ENCODE data around the gene EPHB1. TPM values are rescaled to one million over a fixed set of nuclear protein-coding genes. Genes with fewer than 3 reads are reported as not detected.

Gene EPHB1
- total RNA-seq, 1 experiment from 2014 or later = 0.86 TPM

DNA sequence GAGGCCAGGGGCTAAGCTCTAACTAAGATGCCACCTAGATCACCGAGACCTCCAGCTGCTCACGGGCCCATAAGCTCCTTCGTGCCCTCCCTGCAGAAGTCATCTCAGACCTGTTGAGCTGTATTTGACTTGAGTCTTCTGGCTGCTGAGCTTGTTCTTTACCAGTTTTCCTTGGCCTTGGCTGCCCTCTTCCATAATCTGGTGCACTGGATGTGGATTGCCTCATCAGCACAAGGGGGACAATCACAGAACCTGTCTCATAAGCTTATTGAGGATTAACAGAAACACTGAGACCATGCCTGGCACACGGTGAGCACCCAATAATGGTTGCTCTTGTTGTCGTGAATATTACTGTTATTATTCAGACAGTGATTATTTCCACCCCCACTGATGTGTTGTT, 101.1 kb downstream of the EPHB1 start:
- RAD21 ChIA-PET (ENCODE audit: low non-redundant PET in 1 of 2, low total read pairs in 2 of 2, uncharacterized antibody in 2 of 2, unreplicated experiment in 2 of 2) = no interaction called here
- CTCF ChIA-PET = no interaction called here
- no peaks in the 10 kb centered on the region for H3K9me2 ChIP-seq (ENCODE audit: insufficient read depth)

More for the DNA sequence above, 101.1 kb downstream of the EPHB1 start:
- H3K27me3 ChIP-seq (ENCODE audit: insufficient read depth, low read length) = peaks cover 39% of the 10 kb centered on the region
- H3K4me2 ChIP-seq (ENCODE audit: low read length) = no peak overlapping the region
- no peaks in the 10 kb centered on the region for H4K20me1 ChIP-seq (ENCODE audit: insufficient read depth)
- intact Hi-C loops (cut with micrococcal nuclease) = no loop called here
- no peaks in the 10 kb centered on the region; a peak in 1 of 4 replicates for H3K9me3 ChIP-seq (ENCODE audit: control insufficient read depth in 1 of 2, insufficient read depth in 1 of 2, low read depth in 1 of 2, low read length in 2 of 2)
- no peak overlapping the region for H3K9ac ChIP-seq (ENCODE audit: low read length)
- no peak for ATAC-seq
- H3K79me2 ChIP-seq (ENCODE audit: insufficient read depth, low read length) = no peaks in the 10 kb centered on the region
- no peak overlapping the region for H3K27ac ChIP-seq (ENCODE audit: low read depth, low read length)
- H2AFZ ChIP-seq (ENCODE audit: low read depth, low read length, poor library complexity, severe bottlenecking) = no peak overlapping the region
- no peak for DNase-seq (ENCODE audit: low read depth, low spot score)
- BruUV-seq (replicated peaks) = no TSS peak
- no peaks in the 10 kb centered on the region for H3K36me3 ChIP-seq (ENCODE audit: control insufficient read depth in 1 of 2, insufficient read depth in 2 of 2, low read length in 2 of 2)
- H3K4me1 ChIP-seq (ENCODE audit: control insufficient read depth in 1 of 2, insufficient read depth in 2 of 2, low read length in 2 of 2) = no peaks in the 10 kb centered on the region
- H3K4me3 ChIP-seq (replicated peaks in 1 of 2; ENCODE audit: low read depth in 1 of 2, low read length in 2 of 2) = no peak overlapping the region
- POLR2A ChIA-PET = no interaction called here
- TF ChIP-seq SRF (IDR thresholded peaks at IDR 0.05; ENCODE audit: low read depth) = no peak
- TF ChIP-seq YY1 (IDR thresholded peaks at IDR 0.05; ENCODE audit: extremely low read depth, insufficient replicate concordance, low read depth, low read length) = no peak
- TF ChIP-seq, protein P1, sequence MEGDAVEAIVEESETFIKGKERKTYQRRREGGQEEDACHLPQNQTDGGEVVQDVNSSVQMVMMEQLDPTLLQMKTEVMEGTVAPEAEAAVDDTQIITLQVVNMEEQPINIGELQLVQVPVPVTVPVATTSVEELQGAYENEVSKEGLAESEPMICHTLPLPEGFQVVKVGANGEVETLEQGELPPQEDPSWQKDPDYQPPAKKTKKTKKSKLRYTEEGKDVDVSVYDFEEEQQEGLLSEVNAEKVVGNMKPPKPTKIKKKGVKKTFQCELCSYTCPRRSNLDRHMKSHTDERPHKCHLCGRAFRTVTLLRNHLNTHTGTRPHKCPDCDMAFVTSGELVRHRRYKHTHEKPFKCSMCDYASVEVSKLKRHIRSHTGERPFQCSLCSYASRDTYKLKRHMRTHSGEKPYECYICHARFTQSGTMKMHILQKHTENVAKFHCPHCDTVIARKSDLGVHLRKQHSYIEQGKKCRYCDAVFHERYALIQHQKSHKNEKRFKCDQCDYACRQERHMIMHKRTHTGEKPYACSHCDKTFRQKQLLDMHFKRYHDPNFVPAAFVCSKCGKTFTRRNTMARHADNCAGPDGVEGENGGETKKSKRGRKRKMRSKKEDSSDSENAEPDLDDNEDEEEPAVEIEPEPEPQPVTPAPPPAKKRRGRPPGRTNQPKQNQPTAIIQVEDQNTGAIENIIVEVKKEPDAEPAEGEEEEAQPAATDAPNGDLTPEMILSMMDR (IDR thresholded peaks at IDR 0.05 in 2 of 3, conservative IDR thresholded peaks at IDR 0.05 in 1 of 3; ENCODE audit: borderline replicate concordance in 1 of 3, insufficient read depth in 1 of 3, low read depth in 2 of 3, low read length in 2 of 3) = no peak
- no peak for TF ChIP-seq POLR2AphosphoS5 (IDR thresholded peaks at IDR 0.05; ENCODE audit: low read depth, low read length)
- no peak for TF ChIP-seq JUND (IDR thresholded peaks at IDR 0.05)
- TF ChIP-seq CBX3 (IDR thresholded peaks at IDR 0.05; ENCODE audit: low read depth) = no peak
- no peak for TF ChIP-seq EZH2 (IDR thresholded peaks at IDR 0.05)
- no peak for TF ChIP-seq REST (IDR thresholded peaks at IDR 0.05; ENCODE audit: low read depth)
- TF ChIP-seq ZNF274 (IDR thresholded peaks at IDR 0.05; ENCODE audit: low read depth, low read length) = no peak
- no peak for TF ChIP-seq ELF1 (IDR thresholded peaks at IDR 0.05; ENCODE audit: borderline replicate concordance, low read depth)
- no peak for TF ChIP-seq SP1 (IDR thresholded peaks at IDR 0.05; ENCODE audit: low read depth)
- no peak for TF ChIP-seq ZFX (IDR thresholded peaks at IDR 0.05)
- TF ChIP-seq CEBPB (IDR thresholded peaks at IDR 0.05; ENCODE audit: low read depth) = no peak
- no peak for TF ChIP-seq TCF7L2 (IDR thresholded peaks at IDR 0.05; ENCODE audit: borderline replicate concordance, extremely low read depth, insufficient read depth, insufficient read length)
- no peak for TF ChIP-seq POLR2A (IDR thresholded peaks at IDR 0.05; ENCODE audit: borderline replicate concordance, extremely low read depth, insufficient read depth, insufficient read length)
- TF ChIP-seq ZBTB33 (IDR thresholded peaks at IDR 0.05; ENCODE audit: extremely low read depth, insufficient replicate concordance, low read length) = no peak
- no peak for TF ChIP-seq FOSL1 (IDR thresholded peaks at IDR 0.05; ENCODE audit: low read depth)
- TF ChIP-seq EGR1 (IDR thresholded peaks at IDR 0.05; ENCODE audit: low read depth) = no peak
- no peak for TF ChIP-seq RAD21 (IDR thresholded peaks at IDR 0.05; ENCODE audit: low read depth)
- TF ChIP-seq SIN3A (IDR thresholded peaks at IDR 0.05; ENCODE audit: low read depth) = no peak

All from HCT116 (cell line).